Activated CD8-positive, alpha-beta memory T cell treated with anti-CD3 and anti-CD28 coated beads for 4 hours (primary cell): ENCODE measurements around the gene MYO9A.

Experiments used
- DNase-seq, 2 donors: peaks; one replicate each; pipeline ENCODE4 v3.0.0-alpha.2; 2020; ENCODE audit warnings: low read depth in 2 of 2

The MYO9A gene

DNA sequence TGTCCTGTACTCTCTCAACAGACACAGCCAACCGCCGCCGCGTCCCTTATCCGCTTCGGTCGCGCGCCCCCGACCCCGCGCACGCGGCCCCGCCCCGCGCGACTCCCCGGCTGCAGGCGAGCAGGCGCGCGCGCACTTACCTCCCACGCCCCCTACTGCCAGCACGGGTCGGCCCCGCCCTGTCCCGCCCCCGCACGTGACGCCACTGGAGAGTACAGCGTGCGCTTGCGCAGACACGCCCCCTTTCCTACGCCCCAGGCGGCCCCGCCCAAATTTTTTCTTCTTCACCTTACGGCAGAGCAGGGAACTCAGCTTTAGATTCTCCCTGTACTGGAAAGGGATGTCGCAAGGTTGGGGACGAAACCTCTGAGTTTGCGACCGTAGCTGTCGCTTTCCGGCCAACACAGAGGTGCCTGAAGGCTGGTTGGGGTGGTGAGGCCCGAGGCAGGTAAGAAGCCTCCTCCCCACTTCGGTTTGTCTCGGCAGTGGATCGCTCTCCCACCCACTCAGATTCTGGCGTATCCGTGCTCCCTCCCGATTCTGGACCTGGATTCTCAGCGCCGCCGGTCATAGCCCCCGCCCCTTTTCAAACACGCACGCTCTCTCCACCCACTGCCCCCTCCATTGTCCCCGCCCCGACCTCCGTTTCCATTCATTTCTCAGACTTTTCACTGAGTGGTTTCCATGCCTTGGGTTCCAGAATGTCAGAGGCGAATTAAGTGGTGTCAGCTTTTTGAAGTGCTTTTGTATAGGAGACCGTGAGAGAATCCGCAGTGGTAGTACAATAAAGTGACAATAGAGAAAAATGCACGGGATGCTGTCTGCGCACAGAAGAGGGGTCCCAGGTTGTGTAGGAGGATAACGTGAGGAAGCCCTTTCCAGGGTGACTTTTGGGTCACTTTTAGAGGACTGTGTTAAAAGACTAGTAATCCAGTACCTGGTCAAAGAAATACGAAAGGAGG is at the start of gene MYO9A, which contains the start of gene SENP8:
Gene MYO9A, minus strand, starts transcription at position 134 of the 962 bp plus-strand sequence. CDS start 71,587 bp downstream, outside the sequence.
Gene SENP8, plus strand, starts transcription at position 387 of the 962 bp plus-strand sequence. CDS start 21,221 bp downstream, outside the sequence.
- DNase-seq, result peak; percentile 98 to 100

DNA sequence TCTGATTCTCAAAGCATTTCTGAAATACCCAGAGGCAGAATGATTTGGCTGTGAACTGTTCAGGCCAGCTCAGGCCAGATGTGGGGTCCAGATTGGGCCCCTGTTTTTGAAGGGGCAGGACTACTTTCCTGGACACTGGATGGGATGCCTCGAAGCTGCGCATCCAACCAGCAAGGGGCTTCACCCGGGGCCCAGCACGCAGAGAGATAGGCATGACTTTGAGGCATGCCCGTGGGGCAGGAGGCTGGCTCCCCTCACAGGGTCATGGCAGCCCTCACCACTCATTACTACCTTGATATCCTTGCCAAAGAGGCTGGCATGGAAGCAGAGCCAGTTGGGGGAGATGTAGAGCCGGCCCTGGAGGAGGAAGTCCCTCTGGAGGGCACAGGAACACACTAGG is 49.5 kb upstream of the MYO9A start:
- DNase-seq, result no peak

- no peak for DNase-seq
Measured at GRCh38 chr15:72166716-72167417, 48.9 kb upstream of the MYO9A start.

- no peak for DNase-seq
Measured at GRCh38 chr15:72163719-72164118, 45.8 kb upstream of the MYO9A start.

GRCh38 chr15:72162569-72162968 is 44.6 kb upstream of the MYO9A start:
- DNase-seq, result no peak

- no peak for DNase-seq
Measured at GRCh38 chr15:72161361-72162132, 43.6 kb upstream of the MYO9A start.

DNA sequence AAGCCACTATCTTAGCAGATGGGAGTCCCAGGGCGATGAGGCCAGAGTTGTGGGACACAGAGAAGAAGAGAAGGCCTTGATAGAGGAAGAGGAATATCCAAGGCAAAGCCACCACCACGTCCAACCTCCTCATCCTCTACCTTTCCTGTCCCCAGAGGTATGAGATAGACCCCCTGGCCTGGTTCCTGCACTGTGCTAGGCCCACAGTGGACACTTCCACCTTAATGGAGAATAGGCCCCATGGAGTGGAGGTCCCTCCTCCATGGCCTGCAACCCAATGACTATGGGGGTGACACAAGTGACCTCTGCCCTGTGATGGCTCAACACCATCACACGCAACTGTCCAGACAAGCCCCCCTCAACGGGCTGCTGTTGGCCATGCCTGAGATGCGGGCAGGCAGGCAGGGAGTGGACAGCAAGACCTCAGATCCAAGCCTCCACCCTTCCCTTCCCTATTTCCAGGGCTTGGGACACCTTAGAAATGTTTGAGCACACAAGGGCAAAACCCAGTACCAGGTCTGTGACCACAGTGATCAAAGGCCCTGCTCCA is 42.8 kb upstream of the MYO9A start:
- DNase-seq, result no peak

DNA sequence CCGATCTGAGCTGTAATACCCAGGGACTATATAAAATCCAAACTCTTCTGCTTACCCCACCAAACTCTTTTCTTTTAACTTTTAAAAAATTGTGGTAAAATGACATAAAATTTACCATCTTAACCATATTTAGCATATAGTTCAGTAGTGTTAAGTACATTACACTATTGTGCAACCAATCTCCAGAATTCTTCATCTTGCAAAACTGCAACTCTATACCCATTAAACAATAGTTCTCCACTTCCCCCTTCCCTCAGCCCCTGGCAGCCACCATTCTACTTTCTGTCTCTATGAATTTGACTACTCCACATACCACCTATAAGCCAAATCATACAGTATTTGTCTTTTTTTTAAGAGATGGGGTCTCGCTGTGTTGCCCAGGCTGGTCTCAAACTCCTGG is 39.0 kb upstream of the MYO9A start:
- no peak for DNase-seq

- DNase-seq, result peak; percentile 67
Measured at GRCh38 chr15:72155635-72156616, 38.0 kb upstream of the MYO9A start.

DNA sequence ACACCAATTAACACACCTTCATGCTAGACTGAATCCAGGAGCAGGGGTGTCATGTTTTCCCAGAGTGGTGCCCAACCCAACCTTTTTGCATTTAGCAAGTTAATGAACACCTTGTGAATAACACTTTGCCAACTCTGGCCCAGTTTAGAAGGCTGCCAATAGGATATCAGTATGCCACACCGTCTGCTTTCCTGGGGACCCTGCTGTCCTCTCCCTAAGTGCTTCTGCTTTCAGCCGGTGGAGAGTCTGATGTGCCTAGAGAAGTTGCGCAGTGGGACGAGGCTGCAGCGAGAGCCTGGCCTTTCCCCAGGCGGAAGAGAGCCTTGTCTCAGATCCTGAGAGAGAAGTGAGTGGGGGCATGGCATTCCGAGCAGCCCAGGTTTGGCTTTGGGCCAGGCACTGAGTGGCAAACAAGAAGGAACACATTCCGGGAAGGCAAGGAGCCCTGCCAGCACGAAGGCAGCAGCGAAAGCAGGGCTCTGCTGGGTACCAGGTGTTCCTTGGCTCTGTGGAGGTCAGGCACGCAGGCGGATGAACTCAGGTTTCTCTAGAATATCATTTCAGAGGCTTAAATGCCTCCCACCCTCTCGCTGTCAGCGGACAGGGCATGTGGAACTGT is 37.2 kb upstream of the MYO9A start:
- no peak for DNase-seq

DNA sequence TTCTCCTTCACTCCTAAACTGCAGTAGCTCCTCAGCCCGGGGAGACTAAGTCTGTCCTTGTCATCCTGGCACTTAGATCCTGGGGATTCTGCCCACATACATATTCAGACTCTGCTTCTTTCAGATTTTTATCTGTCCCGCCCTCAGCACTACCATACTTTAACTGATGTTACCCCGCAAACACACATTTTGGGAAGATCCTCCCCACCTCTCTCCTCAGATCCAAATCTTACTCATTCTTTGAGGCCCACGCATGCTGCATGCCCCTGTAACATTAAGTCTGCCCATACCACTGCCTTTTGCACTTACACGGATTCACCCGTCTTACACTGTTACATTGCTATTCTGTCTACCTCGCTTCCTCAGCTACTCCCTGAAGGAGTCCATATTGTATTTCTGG is 36.4 kb upstream of the MYO9A start:
- no peak for DNase-seq

DNA sequence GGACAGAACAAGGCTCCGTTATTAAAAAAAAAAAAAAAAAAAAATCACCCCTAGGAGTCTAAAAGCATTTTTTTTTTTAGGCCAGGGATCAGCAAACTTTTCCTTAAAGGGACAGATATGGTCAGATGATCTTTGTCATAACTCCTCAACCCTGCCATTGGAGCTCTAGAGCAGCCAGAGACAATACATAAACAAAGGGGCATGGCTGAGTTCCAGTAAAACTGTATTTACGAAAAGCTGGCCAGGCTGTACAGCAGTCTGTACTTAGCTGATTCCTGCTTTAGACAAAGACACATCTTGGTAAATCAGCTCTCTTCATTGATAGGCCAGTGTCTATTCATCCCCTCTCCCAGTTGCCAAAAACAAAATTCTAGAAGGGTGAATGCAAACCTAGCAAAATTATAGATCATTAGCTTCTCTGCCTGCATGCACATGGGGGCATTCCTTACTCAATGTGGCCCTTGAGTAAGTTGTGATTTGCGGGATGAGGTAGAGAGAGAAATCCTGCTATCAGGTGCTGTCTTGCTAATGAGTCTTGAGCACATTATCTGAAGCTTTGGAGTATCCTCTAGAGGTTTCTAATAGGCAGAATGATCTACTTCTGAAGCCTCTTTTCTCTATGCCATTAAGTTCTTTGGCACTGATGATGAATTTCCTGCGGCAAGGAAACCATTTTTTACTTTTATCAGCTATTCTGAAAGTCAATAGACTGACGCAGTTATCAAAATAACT is 35.5 kb upstream of the MYO9A start:
- no peak for DNase-seq

- DNase-seq, result no peak
Measured at GRCh38 chr15:72147418-72147817, 29.5 kb upstream of the MYO9A start.

GRCh38 chr15:72146934-72147333 is 29.0 kb upstream of the MYO9A start:
- DNase-seq, result no peak

- DNase-seq, result no peak
Measured at GRCh38 chr15:72146221-72146620, 28.3 kb upstream of the MYO9A start.

GRCh38 chr15:72141171-72142084 is 23.5 kb upstream of the MYO9A start:
- DNase-seq, result no peak

DNA sequence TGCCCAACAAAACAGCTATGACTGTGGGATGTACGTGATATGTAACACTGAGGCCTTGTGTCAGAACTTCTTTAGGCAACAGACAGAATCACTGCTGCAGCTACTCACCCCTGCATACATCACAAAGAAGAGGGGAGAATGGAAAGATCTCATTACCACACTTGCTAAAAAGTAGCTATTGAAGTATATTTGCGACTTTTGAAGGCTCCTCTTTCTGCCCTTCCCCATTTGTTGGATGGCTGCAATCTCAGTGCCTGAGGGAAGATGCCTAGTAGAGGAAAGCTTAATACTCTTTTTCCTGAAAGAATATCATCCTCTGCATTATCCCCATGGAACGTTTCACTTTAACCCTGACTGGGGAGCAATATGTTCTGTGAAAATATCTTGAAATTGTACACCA is 22.1 kb upstream of the MYO9A start:
- no peak for DNase-seq

DNA sequence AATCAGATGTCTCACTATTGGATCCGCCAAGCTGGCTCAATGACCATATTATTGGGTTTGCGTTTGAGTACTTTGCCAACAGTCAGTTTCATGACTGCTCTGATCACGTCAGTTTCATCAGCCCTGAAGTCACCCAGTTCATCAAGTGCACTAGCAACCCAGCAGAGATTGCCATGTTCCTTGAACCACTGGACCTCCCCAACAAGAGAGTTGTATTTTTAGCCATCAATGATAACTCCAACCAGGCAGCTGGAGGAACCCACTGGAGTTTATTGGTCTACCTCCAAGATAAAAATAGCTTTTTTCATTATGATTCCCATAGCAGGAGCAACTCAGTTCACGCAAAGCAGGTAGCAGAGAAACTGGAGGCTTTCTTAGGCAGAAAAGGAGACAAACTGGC is 21.7 kb upstream of the MYO9A start:
- DNase-seq, result no peak
